ACC112 (cell line): ENCODE measurements around the gene TH.

ENCODE experiments used
- H2AFZ ChIP-seq: fragments of 200-600 bp; sonication (generic); one replicate; pipeline ENCODE4 v1.6.0; 2017; ENCODE audit warnings: antibody characterized with exemption, low read length; ENCODE audit not compliant: unreplicated experiment
- H3K27ac ChIP-seq: fragments of 200-600 bp; sonication (generic); 2 replicates; pipeline ENCODE4 v1.5.1; 2014; ENCODE audit warnings: low read depth, mild to moderate bottlenecking, antibody characterized with exemption, low read length, moderate library complexity
- H3K27me3 ChIP-seq: fragments of 200-600 bp; sonication (generic); 2 replicates; pipeline ENCODE4 v1.6.1; 2014; ENCODE audit warnings: mild to moderate bottlenecking, antibody characterized with exemption, low read length, moderate library complexity, mixed read lengths; ENCODE audit not compliant: insufficient read depth
- H3K36me3 ChIP-seq: fragments of 200-600 bp; sonication (generic); 2 replicates; pipeline ENCODE4 v1.6.1; 2016; ENCODE audit warnings: mild to moderate bottlenecking, antibody characterized with exemption, low read length, moderate library complexity, mixed read lengths; ENCODE audit not compliant: insufficient read depth
- H3K4me1 ChIP-seq: fragments of 200-600 bp; sonication (generic); one replicate; pipeline ENCODE4 v1.6.1; 2016; ENCODE audit warnings: low read length, mixed read lengths; ENCODE audit not compliant: insufficient read depth, unreplicated experiment, control insufficient read depth
- H3K4me3 ChIP-seq: fragments of 200-600 bp; sonication (generic); 2 replicates; pipeline ENCODE4 v1.5.1; 2014; ENCODE audit warnings: mild to moderate bottlenecking, low read depth, low read length
- H3K79me2 ChIP-seq: fragments of 200-600 bp; sonication (generic); one replicate; pipeline ENCODE4 v1.6.0; 2016; ENCODE audit warnings: low read length; ENCODE audit not compliant: control insufficient read depth, unreplicated experiment, insufficient read depth

Gene TH

GRCh38 chr11:2207773-2208621 is 36.4 kb upstream of the TH start:
- H3K4me3 ChIP-seq, result no peak overlapping the region
- peaks cover 27% of the 10 kb centered on the region; the same call in 1 of the 2 replicates for H3K27me3 ChIP-seq
- H3K27ac ChIP-seq, result no peak overlapping the region
- H3K79me2 ChIP-seq, result no peaks in the 10 kb centered on the region
- no peaks in the 10 kb centered on the region for H3K36me3 ChIP-seq
- no peak overlapping the region for H2AFZ ChIP-seq
- H3K4me1 ChIP-seq, result no peaks in the 10 kb centered on the region

- no peak overlapping the region for H3K4me3 ChIP-seq
- H3K4me1 ChIP-seq, result no peaks in the 10 kb centered on the region
- H2AFZ ChIP-seq, result no peak overlapping the region
- H3K79me2 ChIP-seq, result no peaks in the 10 kb centered on the region
- H3K27ac ChIP-seq, result no peak overlapping the region
- no peaks in the 10 kb centered on the region for H3K36me3 ChIP-seq
- peaks cover 27% of the 10 kb centered on the region; the same call in 1 of the 2 replicates for H3K27me3 ChIP-seq
Measured at GRCh38 chr11:2207212-2207611, 35.6 kb upstream of the TH start.

- H3K27me3 ChIP-seq, result peaks cover 25% of the 10 kb centered on the region; the same call in 1 of the 2 replicates
- no peak overlapping the region for H3K4me3 ChIP-seq
- no peaks in the 10 kb centered on the region for H3K79me2 ChIP-seq
- no peak overlapping the region for H3K27ac ChIP-seq
- no peaks in the 10 kb centered on the region for H3K36me3 ChIP-seq
- no peak overlapping the region for H2AFZ ChIP-seq
- no peaks in the 10 kb centered on the region for H3K4me1 ChIP-seq
Measured at GRCh38 chr11:2205981-2206690, 34.5 kb upstream of the TH start.

GRCh38 chr11:2205214-2205720 is 33.7 kb upstream of the TH start:
- Histone ChIP-seq H3K27me3 (peaks cover 21% of the 10 kb centered on the region; the same call in 1 of the 2 replicates), H3K36me3 (no peaks in the 10 kb centered on the region), H2AFZ (no peak overlapping the region), H3K4me3 (no peak overlapping the region), H3K4me1 (no peaks in the 10 kb centered on the region), H3K27ac (no peak overlapping the region), H3K79me2 (no peaks in the 10 kb centered on the region)

- Histone ChIP-seq H3K27me3 (peaks cover 19% of the 10 kb centered on the region; the same call in 1 of the 2 replicates), H3K36me3 (no peaks in the 10 kb centered on the region), H3K79me2 (no peaks in the 10 kb centered on the region), H2AFZ (no peak overlapping the region), H3K4me1 (no peaks in the 10 kb centered on the region), H3K4me3 (no peak overlapping the region), H3K27ac (no peak overlapping the region)
Measured at GRCh38 chr11:2204361-2205213, 33.0 kb upstream of the TH start.

- Histone ChIP-seq H3K27ac (no peak overlapping the region), H3K27me3 (peaks cover 18% of the 10 kb centered on the region; the same call in 1 of the 2 replicates), H3K4me3 (no peak overlapping the region), H3K79me2 (no peaks in the 10 kb centered on the region), H3K36me3 (no peaks in the 10 kb centered on the region), H3K4me1 (no peaks in the 10 kb centered on the region), H2AFZ (no peak overlapping the region)
Measured at GRCh38 chr11:2203440-2204259, 32.0 kb upstream of the TH start.

GRCh38 chr11:2202900-2203439 is 31.4 kb upstream of the TH start:
- Histone ChIP-seq H3K79me2 (no peaks in the 10 kb centered on the region), H3K36me3 (no peaks in the 10 kb centered on the region), H3K4me1 (no peaks in the 10 kb centered on the region), H3K27ac (no peak overlapping the region), H2AFZ (no peak overlapping the region), H3K27me3 (peaks cover 12% of the 10 kb centered on the region; the same call in 1 of the 2 replicates), H3K4me3 (no peak overlapping the region)

GRCh38 chr11:2202071-2202899 is 30.7 kb upstream of the TH start:
- Histone ChIP-seq H3K79me2 (no peaks in the 10 kb centered on the region), H3K27ac (no peak overlapping the region), H3K27me3 (peaks cover 10% of the 10 kb centered on the region; the same call in 1 of the 2 replicates), H3K4me3 (no peak overlapping the region), H3K36me3 (no peaks in the 10 kb centered on the region), H3K4me1 (no peaks in the 10 kb centered on the region), H2AFZ (no peak overlapping the region)

- Histone ChIP-seq H3K27me3 (peaks cover 11% of the 10 kb centered on the region), H2AFZ (no peak overlapping the region), H3K4me3 (no peak overlapping the region), H3K27ac (no peak overlapping the region), H3K79me2 (no peaks in the 10 kb centered on the region), H3K4me1 (no peaks in the 10 kb centered on the region), H3K36me3 (no peaks in the 10 kb centered on the region)
Measured at GRCh38 chr11:2201542-2201941, 29.9 kb upstream of the TH start.
